CD4-positive, alpha-beta T cell treated with Interleukin-2 at 100 ng/mL for 4 hours (primary cell): Measurements from ENCODE around the gene OR5B2.
"Not testable (repeated sequence)": the region's sequence is repeated elsewhere in the genome, so short reads cannot be mapped to it uniquely, and the experiment has no call there.

Experiments
- DNase-seq: peaks from one replicate; pipeline ENCODE4 v3.0.0-alpha.2; 2020; ENCODE audit warnings: low spot score

OR5B2 gene

GRCh38 chr11:58428021-58428420 is at the start of gene OR5B2:
OR5B2 (minus strand) TSS chr11:58428121; CDS start chr11:58423261, 4,860 bp downstream.
- DNase-seq: no peak

GRCh38 chr11:58471892-58472291 is 44.0 kb upstream of the OR5B2 start:
- DNase-seq: no peak

GRCh38 chr11:58466293-58466692 is 38.4 kb upstream of the OR5B2 start:
- DNase-seq: no peak

DNA sequence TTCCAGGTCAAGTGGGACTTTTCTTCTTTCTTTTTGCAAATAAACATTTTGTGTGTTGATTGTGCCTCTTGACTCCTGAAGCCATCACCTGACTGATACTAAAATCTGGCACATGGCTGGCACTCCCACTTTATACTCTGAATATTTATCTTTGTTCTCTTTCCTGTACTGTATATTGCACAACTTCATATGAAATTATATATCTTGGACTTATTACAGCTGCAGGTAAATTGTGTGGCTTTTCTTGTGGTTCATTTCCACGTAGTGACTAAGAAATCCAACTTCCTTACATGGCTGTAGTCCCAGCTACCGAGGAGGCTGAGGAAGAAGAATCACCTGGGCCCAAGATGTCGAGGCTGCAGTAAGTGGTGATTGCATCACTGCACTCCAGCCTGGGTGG is 37.8 kb upstream of the OR5B2 start:
- no peak for DNase-seq

- DNase-seq: no peak
These were observed 23.7 kb upstream of the OR5B2 start for GRCh38 chr11:58451585-58451984.

- no peak for DNase-seq
These were observed 18.4 kb upstream of the OR5B2 start for GRCh38 chr11:58446294-58446693.

- DNase-seq: no peak
These were observed 16.4 kb upstream of the OR5B2 start for GRCh38 chr11:58444300-58444699.

DNA sequence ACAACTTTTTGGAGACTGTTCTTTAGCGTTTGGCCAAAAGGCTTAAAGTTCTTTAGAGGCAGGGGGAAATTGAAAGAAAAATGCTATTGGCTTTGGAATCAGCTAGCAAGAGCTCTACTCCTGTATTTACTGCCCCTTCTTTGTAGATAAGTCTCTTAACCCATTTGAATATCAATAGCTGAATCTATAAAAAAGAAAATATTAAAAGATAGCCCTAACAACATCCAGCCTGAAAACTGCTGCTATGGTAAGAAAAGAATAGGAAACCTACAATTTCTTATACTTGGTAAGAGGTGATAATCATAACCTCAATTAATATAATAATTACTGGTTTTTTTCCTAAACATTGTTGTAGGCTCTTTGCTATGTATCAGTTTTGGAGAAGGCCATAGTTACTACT is 14.2 kb upstream of the OR5B2 start, which contains the start of gene OR5B12:
TSS of gene OR5B12 (minus strand) at position 101 of the 400 bp plus-strand sequence. CDS start 2,085 bp downstream, outside the sequence.
- no peak for DNase-seq

- DNase-seq: no peak
These were observed 10.6 kb upstream of the OR5B2 start for GRCh38 chr11:58438486-58438885.

- no peak for DNase-seq
These were observed 6.3 kb upstream of the OR5B2 start for GRCh38 chr11:58434217-58434616.

- no peak for DNase-seq
These were observed 5.8 kb upstream of the OR5B2 start for GRCh38 chr11:58433638-58434203.

DNA sequence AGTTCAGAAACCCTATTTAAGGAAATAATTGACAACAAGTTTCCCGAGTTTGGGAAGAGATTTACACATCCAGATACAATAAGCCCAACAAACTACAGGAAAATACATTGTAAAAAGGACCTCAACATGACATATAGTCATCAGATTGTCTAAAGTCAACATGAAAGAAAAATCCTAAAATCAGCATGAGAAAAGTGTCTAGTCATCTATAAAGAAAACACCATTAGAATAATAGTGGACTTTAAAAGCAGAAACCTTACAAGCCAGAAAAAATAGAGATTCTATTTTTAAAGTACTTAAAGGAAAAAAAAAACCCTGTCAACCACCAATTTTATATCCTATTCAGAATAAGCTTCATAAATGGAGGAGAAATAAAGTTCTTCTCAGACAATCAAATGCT is 1.4 kb upstream of the OR5B2 start:
- no peak for DNase-seq

- no peak for DNase-seq
These were observed 21.1 kb downstream of the OR5B2 start, which contains the start of gene OR5B3 for GRCh38 chr11:58406774-58407173. OR5B3 (minus strand) TSS chr11:58406874; CDS start chr11:58403409, 3,465 bp downstream.

GRCh38 chr11:58399622-58400021 is 28.3 kb downstream of the OR5B2 start:
- not testable (repeated sequence) for DNase-seq

GRCh38 chr11:58395581-58395980 is 32.3 kb downstream of the OR5B2 start:
- no peak for DNase-seq

DNA sequence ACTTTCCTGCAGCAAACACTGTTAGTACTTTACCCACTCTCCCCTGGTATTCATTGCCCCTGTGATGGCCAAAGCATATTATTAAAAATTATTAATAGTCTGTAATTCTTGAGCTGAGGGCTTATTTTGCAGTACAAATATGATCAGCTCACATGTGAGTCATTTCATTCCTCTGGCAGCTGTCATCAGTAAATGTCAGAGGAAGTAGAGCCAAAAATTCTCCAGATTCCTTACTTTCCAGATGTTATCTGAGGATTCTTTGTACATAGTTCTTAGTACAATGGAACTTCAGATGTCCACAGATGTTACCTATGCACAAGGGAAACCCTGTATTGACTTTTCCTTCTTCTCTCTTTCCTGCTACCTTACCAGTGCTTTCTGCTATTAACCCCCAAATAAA is 33.7 kb downstream of the OR5B2 start:
- no peak for DNase-seq

DNA sequence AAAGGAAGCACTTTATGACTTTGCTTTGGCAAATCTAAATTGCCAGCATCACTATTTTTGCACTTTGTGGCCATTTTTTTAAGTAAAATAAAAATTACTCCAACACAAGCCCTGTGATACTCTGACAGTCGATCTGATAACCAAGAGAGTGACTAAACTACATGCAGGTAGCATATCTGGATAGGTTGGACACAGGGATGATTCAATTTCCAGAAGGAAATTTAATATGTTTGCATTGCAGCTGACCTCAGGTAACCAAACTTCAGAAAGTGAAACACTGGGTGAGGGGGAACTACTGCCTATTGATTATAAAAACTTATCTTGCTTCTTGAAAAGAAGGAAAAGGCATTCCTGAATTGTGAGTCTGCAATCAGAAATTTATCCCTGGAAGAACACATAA is 35.2 kb downstream of the OR5B2 start:
- DNase-seq: no peak

- no peak for DNase-seq
These were observed 36.0 kb downstream of the OR5B2 start for GRCh38 chr11:58391879-58392278.

DNA sequence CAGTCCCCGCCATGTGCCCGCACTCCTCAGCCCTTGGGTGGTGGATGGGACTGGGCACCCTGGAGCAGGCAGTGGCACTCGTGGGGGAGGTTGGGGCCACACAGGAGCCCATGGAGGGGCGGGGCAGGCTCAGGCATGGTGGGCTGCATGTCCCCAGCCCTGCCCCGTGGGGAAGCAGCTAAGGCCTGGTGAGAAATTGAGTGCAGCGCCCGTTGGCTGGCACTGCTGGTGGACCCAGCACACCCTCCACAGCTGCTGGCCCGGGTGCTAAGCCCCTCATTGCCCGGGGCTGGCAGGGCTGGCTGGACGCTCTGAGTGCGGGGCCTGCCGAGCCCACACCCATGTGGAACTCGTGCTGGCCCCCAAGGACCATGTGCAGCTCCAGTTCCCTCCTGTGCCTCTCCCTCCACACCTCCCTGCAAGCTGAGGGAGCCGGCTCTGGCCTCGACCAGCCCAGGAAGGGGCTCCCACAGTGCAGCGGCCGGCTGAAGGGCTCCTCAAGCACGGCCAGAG is 37.3 kb downstream of the OR5B2 start:
- DNase-seq: no peak
